SK-N-SH (cell line): ENCODE data around the gene CCDC34.

ENCODE experiments used
- CTCF ChIP-seq: fragments of 200-600 bp; sonication (generic); IDR thresholded peaks from 2 replicates; pipeline ENCODE4 v1.6.1; 2017; ENCODE audit warnings: antibody characterized with exemption, mild to moderate bottlenecking, moderate library complexity
- EP300 ChIP-seq, 2 experiments: IDR thresholded peaks; 2 replicates each; pipeline versions ENCODE4 v1.4.0 to v1.6.1; 2012; ENCODE audit warnings: borderline replicate concordance in 1 of 2, low read depth in 1 of 2, low read length in 1 of 2
- EZH2phosphoT487 ChIP-seq: fragments of 200-600 bp; sonication (generic); IDR thresholded peaks from 2 replicates; pipeline ENCODE4 v1.6.1; 2017; ENCODE audit warnings: low read depth, mixed run types, mild to moderate bottlenecking, antibody characterized with exemption, moderate library complexity, borderline replicate concordance
- MAX ChIP-seq: IDR thresholded peaks from 2 replicates; pipeline ENCODE4 v1.4.0; 2012; ENCODE audit warnings: low read depth
- POLR2AphosphoS5 ChIP-seq: IDR thresholded peaks from 2 replicates; pipeline ENCODE4 v1.6.1; 2012; ENCODE audit warnings: low read depth, low read length
- RAD21 ChIP-seq: IDR thresholded peaks from 2 replicates; pipeline ENCODE4 v1.6.1; 2012; ENCODE audit warnings: mild to moderate bottlenecking, low read length
- SIN3A ChIP-seq: IDR thresholded peaks from 2 replicates; pipeline ENCODE4 v1.6.1; 2012; ENCODE audit warnings: low read depth, mild to moderate bottlenecking, low read length, moderate library complexity, borderline replicate concordance
- SMC3 ChIP-seq: IDR thresholded peaks from 2 replicates; pipeline ENCODE4 v1.6.1; 2012; ENCODE audit warnings: low read depth, low read length, improper control_type of control experiment
- USF2 ChIP-seq: fragments of 150-350 bp; IDR thresholded peaks from 2 replicates; pipeline ENCODE4 v1.6.1; 2017; ENCODE audit warnings: antibody characterized with exemption, low read length, low read depth, borderline replicate concordance

GRCh38 chr11:27293515-27294417 is 69.2 kb downstream of the CCDC34 start:
- no peak for TF ChIP-seq CTCF
- TF ChIP-seq USF2, result no peak
- TF ChIP-seq RAD21, result no peak
- TF ChIP-seq POLR2AphosphoS5, result no peak
- TF ChIP-seq SIN3A, result no peak
- TF ChIP-seq EZH2phosphoT487, result no peak
- TF ChIP-seq EP300 (IDR thresholded peaks at IDR 0.05; ENCODE audit: borderline replicate concordance in 1 of 2, low read depth in 1 of 2, low read length in 1 of 2), result no peak
- TF ChIP-seq MAX, result no peak
- TF ChIP-seq SMC3, result no peak
